SK-N-SH (cell line): ENCODE measurements around the gene FHDC1. TPM values are rescaled to one million over a fixed set of nuclear protein-coding genes. Genes with fewer than 3 reads are reported as not detected.

Experiments used
- CTCF ChIA-PET: fragments of 300-600, 350-600 bp; formaldehyde crosslinking; extraction: SDS; loops from one replicate; lab custom pipeline; 2021; lab: Yijun Ruan, JAX
- POLR2A ChIA-PET: fragments of 350-600 bp; sonication (Branson Sonifier 250); formaldehyde crosslinking; extraction: SDS; loops from one replicate; lab custom pipeline; 2020; ENCODE audit warnings: antibody characterized with exemption, inconsistent platforms; lab: Yijun Ruan, JAX
- DNase-seq: peaks from one replicate; pipeline ENCODE4 v3.0.0; 2012
- H2AFZ ChIP-seq: fragments of 200-600 bp; sonication (generic); 2 replicates; pipeline ENCODE4 v1.8.1; 2016; ENCODE audit warnings: antibody characterized with exemption, mild to moderate bottlenecking, low read depth
- H3F3A ChIP-seq: fragments of 200-600 bp; sonication (generic); replicated peaks from 2 replicates; pipeline ENCODE3; 2016; ENCODE audit warnings: antibody characterized with exemption, mild to moderate bottlenecking; ENCODE audit not compliant: insufficient read depth
- H3K27ac ChIP-seq, 2 experiments: fragments of 200-500 bp in 1 of 2; fragments of 200-600 bp in 1 of 2; sonication (Bioruptor generic) in 1 of 2; sonication (generic), shearing (Covaris generic) in 1 of 2; 2 replicates each; pipeline versions ENCODE4 v1.5.1 to v1.6.1; 2014 to 2016; ENCODE audit warnings: low read depth in 2 of 2, inconsistent platforms in 1 of 2, low read length in 1 of 2, mild to moderate bottlenecking in 1 of 2, mixed read lengths in 1 of 2
- H3K27me3 ChIP-seq: fragments of 200-600 bp; sonication (generic), shearing (Covaris generic); 2 replicates; pipeline ENCODE4 v1.6.1; 2016; ENCODE audit warnings: mixed run types; ENCODE audit not compliant: insufficient read depth
- H3K36me3 ChIP-seq, 2 experiments: fragments of 200-500 bp in 1 of 2; fragments of 200-600 bp in 1 of 2; sonication (Bioruptor generic) in 1 of 2; sonication (generic) in 1 of 2; replicated peaks in 1 of 2; 2 replicates each; pipeline versions ENCODE3 to v1.5.1; 2014 to 2016; ENCODE audit warnings: low read length in 1 of 2, mild to moderate bottlenecking in 1 of 2; ENCODE audit not compliant: insufficient read depth in 2 of 2, control insufficient read depth in 1 of 2
- H3K4me1 ChIP-seq, 2 experiments: fragments of 200-500 bp in 1 of 2; fragments of 200-600 bp in 1 of 2; sonication (Bioruptor generic) in 1 of 2; sonication (generic), shearing (Covaris generic) in 1 of 2; 2 replicates each; pipeline versions ENCODE4 v1.5.1 to v1.6.1; 2014 to 2016; ENCODE audit warnings: low read depth in 1 of 2, low read length in 1 of 2, mixed run types in 1 of 2; ENCODE audit not compliant: insufficient read depth in 2 of 2, control insufficient read depth in 1 of 2
- H3K4me2 ChIP-seq: fragments of 200-600 bp; sonication (generic), shearing (Covaris generic); 2 replicates; pipeline ENCODE4 v1.6.1; 2017; ENCODE audit warnings: mixed run types
- H3K4me3 ChIP-seq, 2 experiments: fragments of 200-500 bp in 1 of 2; fragments of 200-600 bp in 1 of 2; sonication (Bioruptor generic) in 1 of 2; sonication (generic), shearing (Covaris generic) in 1 of 2; 2 replicates each; pipeline versions ENCODE4 v1.5.1 to v1.8.1; 2014 to 2016; ENCODE audit warnings: low read depth in 2 of 2, inconsistent platforms in 1 of 2, low read length in 1 of 2, mild to moderate bottlenecking in 1 of 2, mixed read lengths in 1 of 2, moderate library complexity in 1 of 2
- H3K79me2 ChIP-seq: fragments of 200-600 bp; sonication (generic); 2 replicates; pipeline ENCODE4 v1.8.1; 2017; ENCODE audit warnings: mild to moderate bottlenecking; ENCODE audit not compliant: insufficient read depth
- H3K9ac ChIP-seq: fragments of 200-600 bp; sonication (generic); 2 replicates; pipeline ENCODE4 v1.6.1; 2017; ENCODE audit warnings: mixed run types
- H3K9me2 ChIP-seq: fragments of 200-600 bp; sonication (generic); 2 replicates; pipeline ENCODE4 v1.6.1; 2017; ENCODE audit warnings: mixed run types
- H3K9me3 ChIP-seq: fragments of 200-600 bp; sonication (generic); 2 replicates; pipeline ENCODE4 v1.6.1; 2017; ENCODE audit warnings: mixed run types, mild to moderate bottlenecking, moderate library complexity
- H4K20me1 ChIP-seq: fragments of 200-600 bp; sonication (generic); 2 replicates; pipeline ENCODE4 v1.6.1; 2017; ENCODE audit warnings: mild to moderate bottlenecking, mixed run types; ENCODE audit not compliant: insufficient read depth
- CTCF ChIP-seq: fragments of 200-600 bp; sonication (generic); IDR thresholded peaks from 2 replicates; pipeline ENCODE4 v1.6.1; 2017; ENCODE audit warnings: antibody characterized with exemption, mild to moderate bottlenecking, moderate library complexity
- EP300 ChIP-seq, 2 experiments: IDR thresholded peaks; 2 replicates each; pipeline versions ENCODE4 v1.4.0 to v1.6.1; 2012; ENCODE audit warnings: borderline replicate concordance in 1 of 2, low read depth in 1 of 2, low read length in 1 of 2
- EZH2phosphoT487 ChIP-seq: fragments of 200-600 bp; sonication (generic); IDR thresholded peaks from 2 replicates; pipeline ENCODE4 v1.6.1; 2017; ENCODE audit warnings: low read depth, mixed run types, mild to moderate bottlenecking, antibody characterized with exemption, moderate library complexity, borderline replicate concordance
- IRF3 ChIP-seq: fragments of 150-350 bp; IDR thresholded peaks from 2 replicates; pipeline ENCODE4 v1.6.1; 2016; ENCODE audit warnings: mild to moderate bottlenecking, low read depth, low read length
- MAX ChIP-seq: IDR thresholded peaks from 2 replicates; pipeline ENCODE4 v1.4.0; 2012; ENCODE audit warnings: low read depth
- MXI1 ChIP-seq: IDR thresholded peaks from 2 replicates; pipeline ENCODE4 v1.6.1; 2012; ENCODE audit warnings: mild to moderate bottlenecking, low read depth, low read length, improper control_type of control experiment
- PBX3 ChIP-seq: IDR thresholded peaks from 2 replicates; pipeline ENCODE4; 2012
- RAD21 ChIP-seq: IDR thresholded peaks from 2 replicates; pipeline ENCODE4 v1.6.1; 2012; ENCODE audit warnings: mild to moderate bottlenecking, low read length
- RFX5 ChIP-seq: IDR thresholded peaks from 2 replicates; pipeline ENCODE4 v1.6.1; 2012; ENCODE audit warnings: mild to moderate bottlenecking, improper control_type of control experiment, low read length
- RXRA ChIP-seq: IDR thresholded peaks from 2 replicates; pipeline ENCODE4 v1.4.0; 2012; ENCODE audit warnings: low read depth, mild to moderate bottlenecking, borderline replicate concordance
- SIN3A ChIP-seq: IDR thresholded peaks from 2 replicates; pipeline ENCODE4 v1.6.1; 2012; ENCODE audit warnings: low read depth, mild to moderate bottlenecking, low read length, moderate library complexity, borderline replicate concordance
- SMC3 ChIP-seq: IDR thresholded peaks from 2 replicates; pipeline ENCODE4 v1.6.1; 2012; ENCODE audit warnings: low read depth, low read length, improper control_type of control experiment
- TAF1 ChIP-seq: IDR thresholded peaks from 2 replicates; pipeline ENCODE4 v1.6.1; 2012; ENCODE audit warnings: low read depth, mild to moderate bottlenecking, low read length, moderate library complexity, borderline replicate concordance
- USF1 ChIP-seq: IDR thresholded peaks from 2 replicates; pipeline ENCODE4 v1.4.0; 2012; ENCODE audit warnings: low read depth, borderline replicate concordance
- YY1 ChIP-seq: IDR thresholded peaks from 2 replicates; pipeline ENCODE4 v1.4.0; 2012; ENCODE audit warnings: low read depth, mild to moderate bottlenecking
- ZBTB33 ChIP-seq: IDR thresholded peaks from 2 replicates; pipeline ENCODE4 v1.4.0; 2012; ENCODE audit warnings: low read depth, borderline replicate concordance
- WGBS: methylation state at CpG from one replicate; pipeline ENCODE4 v1.1.6; 2017; ENCODE audit warnings: low lambda C conversion rate; 5-methylcytosine and 5-hydroxymethylcytosine counted together
- polyA plus RNA-seq, 3 experiments: library from polyadenylated mRNA; depleted of rRNA; stranded (reverse); fragments of >200 nt; gene quantifications; 2 replicates each; pipeline ENCODE4 v1.2.3, GENCODE V29; 2012

FHDC1 gene
- polyA plus RNA-seq, 1 of the 3 experiments (the other 2 are of a cell fraction), result 0.02 TPM

GRCh38 chr4:152909901-152910300, 26.2 kb upstream of the FHDC1 start:
- ChIA-PET POLR2A (no interaction called here), CTCF (interaction anchor here (2.3 kb wide), 1 partner anchor 26 kb away, joined by 7 read pairs; the partner anchor contains the start of gene FHDC1)
- Histone ChIP-seq H3K9me3 (no peaks in the 10 kb centered on the region), H3K79me2 (no peaks in the 10 kb centered on the region), H3K36me3 (peaks cover 33 to 49% of the 10 kb centered on the region in 2 experiments), H3F3A (no peaks in the 10 kb centered on the region), H3K9ac (no peak overlapping the region), H3K27me3 (no peaks in the 10 kb centered on the region), H3K4me3 (no peak overlapping the region), H3K9me2 (no peaks in the 10 kb centered on the region), H4K20me1 (no peaks in the 10 kb centered on the region), H3K27ac (no peak overlapping the region), H2AFZ (no peak overlapping the region), H3K4me1 (no peaks in the 10 kb centered on the region), H3K4me2 (no peak overlapping the region)
- TF ChIP-seq SMC3 (no peak), RFX5 (no peak), SIN3A (no peak), CTCF (no peak), YY1 (no peak), MXI1 (no peak)
- DNase-seq, result no peak
- 92% methylated on average over 4 of the region's 4 CpGs for WGBS

GRCh38 chr4:152910521-152910920, 25.6 kb upstream of the FHDC1 start:
- Histone ChIP-seq H3K9me2 (no peaks in the 10 kb centered on the region), H3K36me3 (peaks cover 33 to 45% of the 10 kb centered on the region in 2 experiments), H3K27ac (no peak overlapping the region), H3K27me3 (no peaks in the 10 kb centered on the region), H3K4me3 (no peak overlapping the region), H2AFZ (no peak overlapping the region), H3K4me2 (no peak overlapping the region), H3K4me1 (no peaks in the 10 kb centered on the region), H3K9me3 (no peaks in the 10 kb centered on the region), H3K79me2 (no peaks in the 10 kb centered on the region), H4K20me1 (no peaks in the 10 kb centered on the region), H3K9ac (no peak overlapping the region), H3F3A (no peaks in the 10 kb centered on the region)
- ChIA-PET CTCF (interaction anchor here (1.0 to 2.3 kb wide), 2 partner anchors 14 to 26 kb away, joined by 4 to 7 read pairs; partner anchors contain the start of gene FHDC1), POLR2A (no interaction called here)
- DNase-seq, result no peak
- 67% methylated on average over 3 of the region's 3 CpGs for WGBS
- no peak for TF ChIP-seq PBX3
- no peak for TF ChIP-seq ZBTB33
- TF ChIP-seq RAD21, result no peak
- no peak for TF ChIP-seq IRF3
- no peak for TF ChIP-seq SMC3
- TF ChIP-seq CTCF, result no peak
- no peak for TF ChIP-seq TAF1
- TF ChIP-seq SIN3A, result no peak
- TF ChIP-seq MAX, result no peak
- no peak for TF ChIP-seq EZH2phosphoT487
- no peak for TF ChIP-seq RXRA
- TF ChIP-seq EP300 (IDR thresholded peaks at IDR 0.05; ENCODE audit: borderline replicate concordance in 1 of 2, low read depth in 1 of 2, low read length in 1 of 2), result no peak
- no peak for TF ChIP-seq USF1
- TF ChIP-seq RFX5, result no peak
